Activated CD4-positive, alpha-beta T cell treated with anti-CD3 and anti-CD28 coated beads for 24 hours (primary cell): ENCODE measurements around the gene KNCN.

ENCODE experiments used
- DNase-seq, 2 donors: peaks; one replicate each; pipeline ENCODE4 v3.0.0-alpha.2; 2020; ENCODE audit warnings: low read depth in 2 of 2

Gene KNCN

GRCh38 chr1:46497665-46498064 is 53.8 kb downstream of the KNCN start:
- DNase-seq, result no peak

- DNase-seq, result no peak
Measured at GRCh38 chr1:46497020-46497419, 54.4 kb downstream of the KNCN start.

GRCh38 chr1:46496505-46496904 is 54.9 kb downstream of the KNCN start:
- no peak for DNase-seq

GRCh38 chr1:46495778-46496177 is 55.7 kb downstream of the KNCN start:
- no peak for DNase-seq
